Spleen (tissue), 11 donors: ENCODE results near the gene RACGAP1. TPM values are rescaled to one million over a fixed set of nuclear protein-coding genes. Genes with fewer than 3 reads are reported as not detected.

ENCODE experiments used
- DNase-seq: peaks from one replicate; pipeline ENCODE4 v3.0.0-alpha.2; 2020
- H3K27ac ChIP-seq, 8 donors: fragments of 200-600 bp; sonication (generic) in 7 of 8; 1 replicate in 4 of 8; 2 replicates in 4 of 8; pipeline versions ENCODE4 v1.5.0 to v1.8.0; 2016 to 2021; ENCODE audit warnings: inconsistent platforms in 4 of 8, mild to moderate bottlenecking in 4 of 8, moderate library complexity in 1 of 8
- H3K27me3 ChIP-seq, 7 donors: fragments of 200-600 bp; sonication (generic) in 6 of 7; replicated peaks in 1 of 7; 1 replicate in 4 of 7; 2 replicates in 3 of 7; pipeline versions ENCODE4 v1.5.0 to v1.8.0; 2016 to 2021; ENCODE audit warnings: inconsistent platforms in 3 of 7, mild to moderate bottlenecking in 1 of 7
- H3K36me3 ChIP-seq, 6 donors: fragments of 200-600 bp; sonication (generic) in 5 of 6; 1 replicate in 4 of 6; 2 replicates in 2 of 6; pipeline versions ENCODE4 v1.5.0 to v1.8.0; 2016 to 2021; ENCODE audit warnings: inconsistent platforms in 2 of 6
- H3K4me1 ChIP-seq, 6 donors: fragments of 200-600 bp; sonication (generic) in 5 of 6; 1 replicate in 3 of 6; 2 replicates in 3 of 6; pipeline versions ENCODE4 v1.5.0 to v1.8.0; 2016 to 2021; ENCODE audit warnings: inconsistent platforms in 3 of 6
- H3K4me3 ChIP-seq, 8 donors: fragments of 200-600 bp; sonication (generic) in 7 of 8; 1 replicate in 4 of 8; 2 replicates in 4 of 8; pipeline versions ENCODE4 v1.5.0 to v1.8.0; 2016 to 2021; ENCODE audit warnings: inconsistent platforms in 4 of 8, mild to moderate bottlenecking in 4 of 8, moderate library complexity in 2 of 8
- H3K9me3 ChIP-seq, 8 donors: fragments of 200-600 bp; sonication (generic) in 7 of 8; 1 replicate in 4 of 8; 2 replicates in 4 of 8; pipeline versions ENCODE4 v1.5.0 to v1.8.0; 2016 to 2021; ENCODE audit warnings: inconsistent platforms in 4 of 8
- POLR2A ChIP-seq, 3 donors: fragments of 450-650 bp; IDR thresholded peaks; one replicate each; pipeline ENCODE4 v1.5.1; 2017; ENCODE audit warnings: antibody characterized with exemption in 3 of 3, mild to moderate bottlenecking in 1 of 3
- POLR2AphosphoS5 ChIP-seq, 3 donors: sonication (generic); formaldehyde crosslinking; IDR thresholded peaks; one replicate each; pipeline ENCODE4 v1.5.1; 2017; ENCODE audit warnings: antibody characterized with exemption in 3 of 3
- WGBS, 5 donors: extraction: QIAGEN DNeasy Blood & Tissue Kit in 3 of 5; methylation state at CpG; one replicate each; pipeline versions ENCODE4 v1.1.5 to v1.1.7; 2013 to 2018; 5-methylcytosine and 5-hydroxymethylcytosine counted together
- intact Hi-C: fragments of 100-400 bp; cut with DNase I; formaldehyde crosslinking; loops from one replicate; pipeline ENCODE4 v1.15.0; 2023; ENCODE audit warnings: low total_unique reads
- polyA plus RNA-seq, 3 donors: library from polyadenylated mRNA; stranded (reverse); fragments of 200-250 nt; gene quantifications; one replicate each; pipeline ENCODE4 v1.2.1, GENCODE V29; 2013
- total RNA-seq, 7 donors: library from RNA; depleted of rRNA in 3 of 7; stranded (reverse); fragments of >200 nt in 3 of 7; fragmentation: NEBNext Ultra II Directional in 4 of 7; extraction: Animal tissue kit (Norgen Biotek cat#: 25700) in 4 of 7; gene quantifications; one replicate each; pipeline versions ENCODE4 v1.1.0 to v1.2.1, GENCODE V29; 2016 to 2021
- TF ChIP-seq, protein P1 (sequence below), 11 experiments: fragments of 200-600 bp in 7 of 11; fragments of 450-650 bp in 4 of 11; sonication (generic) in 4 of 11; IDR thresholded peaks in 8 of 11; conservative IDR thresholded peaks in 3 of 11; 1 replicate in 7 of 11; 2 replicates in 4 of 11; pipeline versions ENCODE4 v1.4.0 to v1.8.0; 2016 to 2021; ENCODE audit warnings: antibody characterized with exemption in 11 of 11, inconsistent platforms in 4 of 11, mild to moderate bottlenecking in 1 of 11
- donor health status: healthy with polysubstance abuse.
- donor health status: DM: no; HTN: no; CAD: no; lungs with moderate emphysema.
- donor health status: DM: no; HTN: no; CAD: no.
- donor health status: Bipolar disorder and iron deficiency.
- donor health status: healthy.
- donor health status: DM: no; HTN: no; CAD: no.
- donor health status: DM: yes; HTN: yes; CAD: no.

The RACGAP1 gene
- total and polyA plus RNA-seq, 10 donors = 3.4 to 21.1 (median 9.4) TPM

DNA sequence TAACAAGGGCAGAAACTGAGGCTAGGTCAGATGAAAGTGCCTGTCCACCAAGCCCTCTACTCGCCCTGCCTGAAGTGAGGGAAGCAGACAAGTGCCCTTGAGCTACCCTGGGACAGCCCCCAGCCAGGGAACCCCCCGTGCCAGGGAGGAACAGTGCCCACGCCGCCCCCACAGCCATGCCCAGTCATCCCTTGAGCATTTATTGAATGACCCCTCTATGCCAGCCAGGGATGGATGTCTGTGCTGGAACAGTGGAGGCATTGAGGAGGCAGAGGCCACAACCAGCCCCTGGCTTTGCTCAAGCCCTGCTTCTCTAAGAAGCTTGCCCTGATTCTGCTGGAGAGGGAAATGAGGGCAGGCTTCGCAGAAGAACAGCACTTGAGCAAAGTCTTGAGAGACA, 56.3 kb downstream of the RACGAP1 start:
- H3K36me3 ChIP-seq = no peaks in the 10 kb centered on the region
- H3K4me1 ChIP-seq = peaks cover 7 to 24% (median 13%) of the 10 kb centered on the region in 6 donors
- TF ChIP-seq POLR2A (IDR thresholded peaks at IDR 0.05) (no peak), POLR2AphosphoS5 (IDR thresholded peaks at IDR 0.05) (no peak)
- TF ChIP-seq, protein P1, sequence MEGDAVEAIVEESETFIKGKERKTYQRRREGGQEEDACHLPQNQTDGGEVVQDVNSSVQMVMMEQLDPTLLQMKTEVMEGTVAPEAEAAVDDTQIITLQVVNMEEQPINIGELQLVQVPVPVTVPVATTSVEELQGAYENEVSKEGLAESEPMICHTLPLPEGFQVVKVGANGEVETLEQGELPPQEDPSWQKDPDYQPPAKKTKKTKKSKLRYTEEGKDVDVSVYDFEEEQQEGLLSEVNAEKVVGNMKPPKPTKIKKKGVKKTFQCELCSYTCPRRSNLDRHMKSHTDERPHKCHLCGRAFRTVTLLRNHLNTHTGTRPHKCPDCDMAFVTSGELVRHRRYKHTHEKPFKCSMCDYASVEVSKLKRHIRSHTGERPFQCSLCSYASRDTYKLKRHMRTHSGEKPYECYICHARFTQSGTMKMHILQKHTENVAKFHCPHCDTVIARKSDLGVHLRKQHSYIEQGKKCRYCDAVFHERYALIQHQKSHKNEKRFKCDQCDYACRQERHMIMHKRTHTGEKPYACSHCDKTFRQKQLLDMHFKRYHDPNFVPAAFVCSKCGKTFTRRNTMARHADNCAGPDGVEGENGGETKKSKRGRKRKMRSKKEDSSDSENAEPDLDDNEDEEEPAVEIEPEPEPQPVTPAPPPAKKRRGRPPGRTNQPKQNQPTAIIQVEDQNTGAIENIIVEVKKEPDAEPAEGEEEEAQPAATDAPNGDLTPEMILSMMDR (IDR thresholded peaks at IDR 0.05 in 8 of 11, conservative IDR thresholded peaks at IDR 0.05 in 3 of 11) = no peak
- H3K4me3 ChIP-seq = no peak overlapping the region
- no peak for DNase-seq
- no peaks in the 10 kb centered on the region for H3K9me3 ChIP-seq
- intact Hi-C loops = loop anchor here (5.0 kb wide), 1 partner anchor 88 kb away; the partner anchor contains the start of gene ASIC1
- peaks cover 0 to 85% (median 19%) of the 10 kb centered on the region in 7 donors for H3K27me3 ChIP-seq
- WGBS, 5 donors = 71 to 95% (median 82%) methylated on average over 2 to 5 of the region's 5 CpGs
- H3K27ac ChIP-seq = no peak overlapping the region

- Histone ChIP-seq H3K36me3 (no peaks in the 10 kb centered on the region), H3K4me3 (no peak overlapping the region), H3K4me1 (peaks cover 7 to 24% (median 13%) of the 10 kb centered on the region in 6 donors), H3K27ac (no peak overlapping the region), H3K9me3 (no peaks in the 10 kb centered on the region), H3K27me3 (peaks cover 0 to 91% (median 19%) of the 10 kb centered on the region in 7 donors)
- WGBS, 5 donors = 69 to 93% (median 84%) methylated on average over 3 to 6 of the region's 6 CpGs
- no peak for TF ChIP-seq POLR2A (IDR thresholded peaks at IDR 0.05)
- TF ChIP-seq POLR2AphosphoS5 (IDR thresholded peaks at IDR 0.05) = no peak
- TF ChIP-seq, protein P1 (IDR thresholded peaks at IDR 0.05 in 8 of 11, conservative IDR thresholded peaks at IDR 0.05 in 3 of 11) = no peak
- intact Hi-C loops = loop anchor here (5.0 kb wide), 1 partner anchor 89 kb away; the partner anchor contains the start of gene ASIC1
- no peak for DNase-seq
These were observed 56.8 kb downstream of the RACGAP1 start for GRCh38 chr12:49968471-49968870.

DNA sequence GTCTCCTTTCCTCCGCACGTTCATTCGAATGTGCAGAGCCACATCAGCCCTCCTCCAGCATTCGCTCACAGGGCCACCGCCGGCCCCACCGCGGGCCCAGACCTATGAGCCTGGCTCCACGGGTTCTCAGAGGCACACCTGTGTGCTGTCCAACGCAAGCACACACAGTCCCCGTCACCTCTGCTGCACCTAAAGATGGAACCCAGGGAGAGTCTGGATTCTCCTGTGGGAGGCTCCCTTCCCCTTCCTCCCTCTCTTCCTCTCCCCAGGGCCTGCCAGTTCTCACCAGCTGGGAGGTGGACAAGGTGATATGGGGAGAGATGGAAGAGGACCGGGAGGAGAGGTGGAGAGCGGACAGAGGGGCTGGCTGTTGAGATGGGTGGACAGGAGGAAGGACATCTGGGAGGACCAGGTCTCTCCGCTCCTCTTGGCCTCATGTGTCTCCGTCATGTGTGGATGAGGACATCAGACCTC, 57.5 kb downstream of the RACGAP1 start:
- TF ChIP-seq POLR2A (IDR thresholded peaks at IDR 0.05) (no peak), POLR2AphosphoS5 (IDR thresholded peaks at IDR 0.05) (no peak)
- TF ChIP-seq, protein P1 (IDR thresholded peaks at IDR 0.05 in 8 of 11, conservative IDR thresholded peaks at IDR 0.05 in 3 of 11) = no peak
- Histone ChIP-seq H3K27me3 (peaks cover 0 to 91% (median 19%) of the 10 kb centered on the region in 7 donors), H3K4me3 (peak overlapping the region in 6 of 8 donors; percentile 28 to 72 (median 36)), H3K4me1 (peaks cover 7 to 24% (median 13%) of the 10 kb centered on the region in 6 donors), H3K9me3 (no peaks in the 10 kb centered on the region), H3K27ac (no peak overlapping the region), H3K36me3 (no peaks in the 10 kb centered on the region)
- 34 to 54% (median 38%) methylated on average over 10 to 15 of the region's 15 CpGs for WGBS, 5 donors
- no peak for DNase-seq
- intact Hi-C loops = loop anchor here (5.0 kb wide), 1 partner anchor 89 kb away; the partner anchor contains the start of gene ASIC1

- TF ChIP-seq POLR2AphosphoS5 (IDR thresholded peaks at IDR 0.05) (peak; percentile 1 to 69 (median 35)), POLR2A (IDR thresholded peaks at IDR 0.05) (no peak)
- TF ChIP-seq, protein P1 (IDR thresholded peaks at IDR 0.05 in 8 of 11, conservative IDR thresholded peaks at IDR 0.05 in 3 of 11) = peak; percentile 87 to 97 (median 93)
- H3K36me3 ChIP-seq = no peaks in the 10 kb centered on the region
- peaks cover 7 to 24% (median 13%) of the 10 kb centered on the region in 6 donors for H3K4me1 ChIP-seq
- H3K27ac ChIP-seq = no peak overlapping the region
- DNase-seq = peak; percentile 98
- intact Hi-C loops = loop anchor here (5.0 kb wide), 1 partner anchor 90 kb away; the partner anchor contains the start of gene ASIC1
- H3K4me3 ChIP-seq = peak overlapping the region; percentile 1 to 72 (median 34)
- H3K9me3 ChIP-seq = no peaks in the 10 kb centered on the region
- H3K27me3 ChIP-seq = peaks cover 0 to 94% (median 19%) of the 10 kb centered on the region in 7 donors
- 0 to 2% (median 2%) methylated on average over 16 to 40 of the region's 40 CpGs for WGBS, 5 donors
These were observed 58.1 kb downstream of the RACGAP1 start for GRCh38 chr12:49967042-49967776.
